Testis (tissue), 2 donors: ENCODE data around the gene CEP78.

Experiments used
- POLR2A ChIP-seq: fragments of 450-650 bp; IDR thresholded peaks from one replicate; pipeline ENCODE4 v1.6.1; 2017; ENCODE audit warnings: antibody characterized with exemption, mild to moderate bottlenecking, moderate library complexity
- TF ChIP-seq, protein P1 (sequence below), 3 experiments: fragments of 450-650 bp in 2 of 3; fragments of 200-600 bp in 1 of 3; sonication (generic) in 1 of 3; IDR thresholded peaks; one replicate each; pipeline ENCODE4 v1.5.1; 2016 to 2019; ENCODE audit warnings: antibody characterized with exemption in 3 of 3, mild to moderate bottlenecking in 2 of 3, moderate library complexity in 1 of 3

DNA sequence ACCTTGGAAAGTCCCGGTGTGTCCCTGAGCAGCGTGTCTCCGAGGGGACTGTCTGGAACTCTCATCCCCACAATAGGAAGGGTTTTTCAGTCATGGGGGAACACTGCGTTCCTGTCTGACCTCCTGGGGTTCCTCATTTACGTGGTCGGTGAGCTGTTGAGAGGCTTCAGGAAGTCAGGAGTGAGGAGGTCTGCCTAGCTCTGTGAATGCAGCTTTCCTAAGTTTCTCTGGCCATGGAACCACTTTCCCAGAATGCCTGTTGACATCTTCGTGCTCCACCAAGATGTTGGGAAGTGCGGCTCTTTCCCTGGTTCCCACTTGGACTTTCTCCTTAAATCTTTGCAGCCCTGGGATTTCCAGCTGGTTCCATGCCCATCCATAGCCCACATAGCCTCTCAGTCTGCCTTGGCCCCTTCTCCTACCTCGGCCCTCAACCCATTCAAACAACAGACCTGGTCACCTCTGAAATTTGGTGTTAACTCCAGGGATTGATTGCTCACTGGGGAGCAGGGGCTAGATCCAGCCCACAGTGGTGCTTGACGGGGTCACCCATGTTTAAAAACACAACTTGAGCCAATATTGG lies 88.3 kb downstream of the CEP78 start:
- no peak for TF ChIP-seq POLR2A
- TF ChIP-seq, protein P1, sequence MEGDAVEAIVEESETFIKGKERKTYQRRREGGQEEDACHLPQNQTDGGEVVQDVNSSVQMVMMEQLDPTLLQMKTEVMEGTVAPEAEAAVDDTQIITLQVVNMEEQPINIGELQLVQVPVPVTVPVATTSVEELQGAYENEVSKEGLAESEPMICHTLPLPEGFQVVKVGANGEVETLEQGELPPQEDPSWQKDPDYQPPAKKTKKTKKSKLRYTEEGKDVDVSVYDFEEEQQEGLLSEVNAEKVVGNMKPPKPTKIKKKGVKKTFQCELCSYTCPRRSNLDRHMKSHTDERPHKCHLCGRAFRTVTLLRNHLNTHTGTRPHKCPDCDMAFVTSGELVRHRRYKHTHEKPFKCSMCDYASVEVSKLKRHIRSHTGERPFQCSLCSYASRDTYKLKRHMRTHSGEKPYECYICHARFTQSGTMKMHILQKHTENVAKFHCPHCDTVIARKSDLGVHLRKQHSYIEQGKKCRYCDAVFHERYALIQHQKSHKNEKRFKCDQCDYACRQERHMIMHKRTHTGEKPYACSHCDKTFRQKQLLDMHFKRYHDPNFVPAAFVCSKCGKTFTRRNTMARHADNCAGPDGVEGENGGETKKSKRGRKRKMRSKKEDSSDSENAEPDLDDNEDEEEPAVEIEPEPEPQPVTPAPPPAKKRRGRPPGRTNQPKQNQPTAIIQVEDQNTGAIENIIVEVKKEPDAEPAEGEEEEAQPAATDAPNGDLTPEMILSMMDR (IDR thresholded peaks at IDR 0.05), result no peak
